ENCODE data around the gene SNAPC5. TPM values are rescaled to one million over a fixed set of nuclear protein-coding genes. Genes with fewer than 3 reads are reported as not detected.

SNAPC5 gene
- total and polyA plus RNA-seq, 2 of the 13 experiments (the other 11 are each of a cell fraction or from before 2014, with no cell fraction given), result 14.8 to 36.2 TPM

- TF ChIP-seq E2F5 (CRISPR knock-in tag; conservative IDR thresholded peaks at IDR 0.05) (no peak), ZNF547 (CRISPR knock-in tag; IDR thresholded peaks at IDR 0.05) (no peak), ZNF225 (CRISPR knock-in tag; IDR thresholded peaks at IDR 0.05) (no peak)
These were observed 10.7 kb downstream of the SNAPC5 start (continued) for GRCh38 chr15:66486887-66487286.

- Histone ChIP-seq H3K4me2 (ENCODE audit: low read depth, low read length) (no peak overlapping the region), H3K9me3 (ENCODE audit: low read length) (no peaks in the 10 kb centered on the region), H3K36me3 (replicated peaks in 1 of 2; ENCODE audit: control insufficient read depth in 1 of 2, insufficient read depth in 2 of 2, low read length in 2 of 2) (peaks cover 27 to 73% of the 10 kb centered on the region in 2 experiments), H3K4me1 (ENCODE audit: insufficient read depth, low read length) (no peaks in the 10 kb centered on the region), H3K27ac (ENCODE audit: extremely low read length, insufficient read depth, low read length) (no peak overlapping the region), H4K20me1 (ENCODE audit: insufficient read depth, low read length) (no peaks in the 10 kb centered on the region), H2AFZ (ENCODE audit: low read length) (no peak overlapping the region), H3K4me3 (replicated peaks in 1 of 3; ENCODE audit: insufficient read depth in 1 of 3, low read depth in 2 of 3, low read length in 3 of 3) (no peak overlapping the region), H3K79me2 (ENCODE audit: insufficient read depth, low read length) (no peaks in the 10 kb centered on the region), H3K27me3 (ENCODE audit: control insufficient read depth in 1 of 2, insufficient read depth in 2 of 2, low read length in 2 of 2) (no peaks in the 10 kb centered on the region), H3K9ac (ENCODE audit: insufficient read depth, low read depth, low read length) (no peak overlapping the region)
- no peak for TF ChIP-seq TOPORS (CRISPR knock-in tag; IDR thresholded peaks at IDR 0.05)
- no peak for TF ChIP-seq HOXA7 (CRISPR knock-in tag; IDR thresholded peaks at IDR 0.05)
- no peak for TF ChIP-seq TAF15 (IDR thresholded peaks at IDR 0.05; ENCODE audit: low read depth, low read length, poor library complexity, severe bottlenecking)
- TF ChIP-seq MEIS2 (CRISPR knock-in tag; IDR thresholded peaks at IDR 0.05), result no peak
- no peak for TF ChIP-seq ZNF569 (CRISPR knock-in tag; IDR thresholded peaks at IDR 0.05; ENCODE audit: borderline replicate concordance)
- TF ChIP-seq KLF6 (CRISPR knock-in tag; IDR thresholded peaks at IDR 0.05), result no peak
- TF ChIP-seq ZNF891 (CRISPR knock-in tag; IDR thresholded peaks at IDR 0.05), result no peak
- ATAC-seq, result no peak
- POLR2A ChIA-PET, result interaction anchor here (1.0 kb wide), 1 partner anchor 98 kb away, joined by 3 read pairs; no protein-coding TSS in a partner anchor
- BruUV-seq (replicated peaks), result no TSS peak
- FAIRE-seq, result no peak
- DNase-seq (ENCODE audit: low spot score), result no peak
- WGBS (ENCODE audit: low lambda C conversion rate), result 97% methylated on average over 5 of the region's 5 CpGs
- CTCF ChIA-PET (ENCODE audit: low intra/inter-chr PET ratio, low total read pairs), result no interaction called here
- intact Hi-C loops (cut with micrococcal nuclease; ENCODE audit: unreplicated experiment), result no loop called here
- in situ Hi-C loops (cut with HindIII; ENCODE audit: extremely low pct_ligation_motif_present, low pct_unique_long_range_greater_than_20kb), result loop anchor here (25.0 kb wide), 1 partner anchor 97 kb away; the partner anchor contains the start of gene MAP2K1
These were observed 12.9 kb downstream of the SNAPC5 start for GRCh38 chr15:66484539-66485112.

Data from HepG2 (cell line).